ENCODE data around the gene FNDC1.

Gene FNDC1

GRCh38 chr6:159168536-159169192 is 536 bp upstream of the FNDC1 start:
- no peaks in the 10 kb centered on the region for H3K36me3 ChIP-seq (ENCODE audit: insufficient read depth, low read length)
- H3K27ac ChIP-seq, result no peak overlapping the region
- H3K9me3 ChIP-seq (ENCODE audit: low read depth, low read length), result no peaks in the 10 kb centered on the region
- no peak overlapping the region for H3K4me3 ChIP-seq
- DNase-seq (ENCODE audit: low read depth, low spot score), result no peak
- no peak for TF ChIP-seq EZH2 (IDR thresholded peaks at IDR 0.05)
- TF ChIP-seq POLR2AphosphoS5 (IDR thresholded peaks at IDR 0.05; ENCODE audit: borderline replicate concordance, low read depth, low read length), result no peak
- no peak for TF ChIP-seq FOXP2 (optimal IDR thresholded peaks at IDR 0.05; ENCODE audit: control extremely low read depth, extremely low read length, insufficient read depth)
- H3K9ac ChIP-seq (ENCODE audit: insufficient read length), result no peak overlapping the region

DNA sequence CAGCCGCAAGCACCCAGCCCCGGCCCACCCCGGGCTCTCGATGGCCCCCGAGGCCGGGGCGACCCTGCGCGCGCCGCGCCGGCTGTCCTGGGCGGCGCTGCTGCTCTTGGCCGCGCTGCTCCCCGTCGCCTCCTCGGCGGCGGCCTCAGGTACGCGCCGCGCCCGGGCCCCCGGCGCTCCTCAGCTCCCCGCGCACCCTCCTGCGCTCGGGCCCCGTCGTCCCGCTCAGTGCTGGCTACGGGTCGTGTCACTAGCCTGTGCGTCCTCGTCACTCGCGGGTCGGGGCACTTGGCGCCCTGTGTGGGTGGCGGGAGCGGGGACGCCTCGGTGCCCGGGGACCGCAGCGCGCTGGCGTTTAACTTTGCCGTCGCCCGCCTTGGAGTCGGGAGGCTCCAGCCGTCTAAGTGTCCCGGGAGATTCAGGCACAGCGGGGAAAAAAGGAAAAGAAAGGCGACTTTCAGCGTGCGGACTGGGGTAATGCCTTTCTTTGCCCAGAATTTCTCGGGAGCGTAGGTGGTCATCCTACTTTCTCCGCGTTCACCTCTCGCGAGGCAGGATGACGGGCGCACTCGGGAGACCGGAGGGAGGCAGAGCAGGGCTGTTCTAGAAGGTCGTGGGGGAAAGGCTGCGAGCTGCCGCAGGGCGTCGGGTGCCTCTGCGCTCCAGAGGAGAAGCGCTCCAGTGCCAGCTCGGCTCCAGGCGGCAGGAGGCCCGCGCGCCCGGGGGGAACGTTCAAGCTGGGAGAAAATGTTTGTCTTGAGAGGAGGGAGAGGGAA is 545 bp downstream of the FNDC1 start:
- Histone ChIP-seq H3K36me3 (ENCODE audit: insufficient read depth, low read length) (no peaks in the 10 kb centered on the region), H3K9me3 (ENCODE audit: low read depth, low read length) (no peaks in the 10 kb centered on the region), H3K4me3 (peak overlapping the region; percentile 81), H3K27ac (no peak overlapping the region), H3K9ac (ENCODE audit: insufficient read length) (peak overlapping the region; percentile 32)
- TF ChIP-seq FOXP2 (optimal IDR thresholded peaks at IDR 0.05; ENCODE audit: control extremely low read depth, extremely low read length, insufficient read depth) (no peak), POLR2AphosphoS5 (IDR thresholded peaks at IDR 0.05; ENCODE audit: borderline replicate concordance, low read depth, low read length) (no peak), EZH2 (IDR thresholded peaks at IDR 0.05) (no peak)
- DNase-seq (ENCODE audit: low read depth, low spot score), result no peak

GRCh38 chr6:159170333-159170672 is 1.1 kb downstream of the FNDC1 start:
- Histone ChIP-seq H3K9me3 (ENCODE audit: low read depth, low read length) (no peaks in the 10 kb centered on the region), H3K36me3 (ENCODE audit: insufficient read depth, low read length) (no peaks in the 10 kb centered on the region), H3K27ac (no peak overlapping the region), H3K9ac (ENCODE audit: insufficient read length) (no peak overlapping the region), H3K4me3 (peak overlapping the region; percentile 81)
- no peak for DNase-seq (ENCODE audit: low read depth, low spot score)
- TF ChIP-seq EZH2 (IDR thresholded peaks at IDR 0.05), result no peak
- TF ChIP-seq FOXP2 (optimal IDR thresholded peaks at IDR 0.05; ENCODE audit: control extremely low read depth, extremely low read length, insufficient read depth), result no peak
- no peak for TF ChIP-seq POLR2AphosphoS5 (IDR thresholded peaks at IDR 0.05; ENCODE audit: borderline replicate concordance, low read depth, low read length)

DNA sequence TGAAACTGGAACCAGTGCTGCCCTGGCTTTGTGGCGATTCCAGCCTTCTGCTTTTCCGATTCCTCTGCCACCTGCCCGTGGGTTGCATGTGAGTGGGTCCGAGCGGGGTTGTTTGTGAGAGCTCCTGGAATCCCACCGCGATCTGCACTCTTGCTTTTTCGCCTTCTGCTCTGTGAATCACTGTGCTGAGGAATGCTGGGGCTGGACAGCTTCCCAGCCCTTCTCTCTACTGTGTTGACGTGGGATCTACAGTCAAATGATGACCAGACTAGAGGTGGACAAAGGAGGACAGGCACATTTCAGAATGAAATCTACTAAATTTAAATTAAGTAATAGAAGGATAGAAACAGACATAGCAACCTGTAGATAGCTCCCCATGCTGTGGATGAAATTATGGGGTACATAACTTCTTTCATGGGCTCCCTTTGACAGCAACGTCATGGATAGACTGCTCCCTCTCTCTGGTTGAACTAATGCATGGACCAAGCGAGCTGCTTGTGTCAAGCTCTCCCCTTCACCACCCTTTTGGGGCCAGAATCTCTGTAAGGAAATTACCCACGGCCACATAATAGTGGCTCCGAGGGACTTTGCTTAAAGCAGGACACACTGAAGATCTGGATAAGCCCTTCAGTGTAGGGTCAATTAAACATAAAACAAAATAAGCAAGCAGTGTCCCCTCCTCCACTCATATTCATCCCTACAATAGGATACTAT is 2.0 kb downstream of the FNDC1 start:
- no peak overlapping the region for H3K27ac ChIP-seq
- no peak for TF ChIP-seq POLR2AphosphoS5 (IDR thresholded peaks at IDR 0.05; ENCODE audit: borderline replicate concordance, low read depth, low read length)
- TF ChIP-seq EZH2 (IDR thresholded peaks at IDR 0.05), result no peak
- TF ChIP-seq FOXP2 (optimal IDR thresholded peaks at IDR 0.05; ENCODE audit: control extremely low read depth, extremely low read length, insufficient read depth), result no peak
- H3K4me3 ChIP-seq, result no peak overlapping the region
- no peaks in the 10 kb centered on the region for H3K9me3 ChIP-seq (ENCODE audit: low read depth, low read length)
- no peak for DNase-seq (ENCODE audit: low read depth, low spot score)
- H3K36me3 ChIP-seq (ENCODE audit: insufficient read depth, low read length), result no peaks in the 10 kb centered on the region
- H3K9ac ChIP-seq (ENCODE audit: insufficient read length), result no peak overlapping the region

- Histone ChIP-seq H3K36me3 (ENCODE audit: insufficient read depth, low read length) (no peaks in the 10 kb centered on the region), H3K4me3 (no peak overlapping the region), H3K27ac (no peak overlapping the region), H3K9ac (ENCODE audit: insufficient read length) (no peak overlapping the region), H3K9me3 (ENCODE audit: low read depth, low read length) (no peaks in the 10 kb centered on the region)
- no peak for TF ChIP-seq FOXP2 (optimal IDR thresholded peaks at IDR 0.05; ENCODE audit: control extremely low read depth, extremely low read length, insufficient read depth)
- TF ChIP-seq EZH2 (IDR thresholded peaks at IDR 0.05), result no peak
- TF ChIP-seq POLR2AphosphoS5 (IDR thresholded peaks at IDR 0.05; ENCODE audit: borderline replicate concordance, low read depth, low read length), result no peak
- DNase-seq (ENCODE audit: low read depth, low spot score), result no peak
Observed at GRCh38 chr6:159172091-159172491, 2.9 kb downstream of the FNDC1 start.

- Histone ChIP-seq H3K36me3 (ENCODE audit: insufficient read depth, low read length) (no peaks in the 10 kb centered on the region), H3K27ac (no peak overlapping the region), H3K9ac (ENCODE audit: insufficient read length) (no peak overlapping the region), H3K4me3 (no peak overlapping the region), H3K9me3 (ENCODE audit: low read depth, low read length) (no peaks in the 10 kb centered on the region)
- TF ChIP-seq EZH2 (IDR thresholded peaks at IDR 0.05), result no peak
- TF ChIP-seq FOXP2 (optimal IDR thresholded peaks at IDR 0.05; ENCODE audit: control extremely low read depth, extremely low read length, insufficient read depth), result no peak
- no peak for TF ChIP-seq POLR2AphosphoS5 (IDR thresholded peaks at IDR 0.05; ENCODE audit: borderline replicate concordance, low read depth, low read length)
- DNase-seq (ENCODE audit: low read depth, low spot score), result no peak
Observed at GRCh38 chr6:159174263-159174969, 5.2 kb downstream of the FNDC1 start.

- DNase-seq (ENCODE audit: low read depth, low spot score), result no peak
Observed at GRCh38 chr6:159176913-159177312, 7.7 kb downstream of the FNDC1 start.

GRCh38 chr6:159178847-159179246 is 9.6 kb downstream of the FNDC1 start:
- DNase-seq (ENCODE audit: low read depth, low spot score), result no peak
- H3K36me3 ChIP-seq (ENCODE audit: insufficient read depth, low read length), result no peaks in the 10 kb centered on the region
- H3K27ac ChIP-seq, result no peak overlapping the region
- TF ChIP-seq FOXP2 (optimal IDR thresholded peaks at IDR 0.05; ENCODE audit: control extremely low read depth, extremely low read length, insufficient read depth), result no peak
- no peak for TF ChIP-seq POLR2AphosphoS5 (IDR thresholded peaks at IDR 0.05; ENCODE audit: borderline replicate concordance, low read depth, low read length)
- TF ChIP-seq EZH2 (IDR thresholded peaks at IDR 0.05), result no peak
- H3K9me3 ChIP-seq (ENCODE audit: low read depth, low read length), result no peaks in the 10 kb centered on the region
- H3K9ac ChIP-seq (ENCODE audit: insufficient read length), result no peak overlapping the region
- no peak overlapping the region for H3K4me3 ChIP-seq

More at GRCh38 chr6:159176913-159177312, 7.7 kb downstream of the FNDC1 start:
- Histone ChIP-seq H3K36me3 (ENCODE audit: insufficient read depth, low read length) (no peaks in the 10 kb centered on the region), H3K27ac (no peak overlapping the region), H3K9ac (ENCODE audit: insufficient read length) (no peak overlapping the region), H3K4me3 (no peak overlapping the region), H3K9me3 (ENCODE audit: low read depth, low read length) (no peaks in the 10 kb centered on the region)
- TF ChIP-seq POLR2AphosphoS5 (IDR thresholded peaks at IDR 0.05; ENCODE audit: borderline replicate concordance, low read depth, low read length), result no peak
- no peak for TF ChIP-seq EZH2 (IDR thresholded peaks at IDR 0.05)
- no peak for TF ChIP-seq FOXP2 (optimal IDR thresholded peaks at IDR 0.05; ENCODE audit: control extremely low read depth, extremely low read length, insufficient read depth)

Data from SK-N-MC (cell line).